ENCODE measurements around the gene RYR3. TPM values are rescaled to one million over a fixed set of nuclear protein-coding genes. Genes with fewer than 3 reads are reported as not detected.

The RYR3 gene
- total RNA-seq, 1 experiment from 2014 or later: not detected

- H3K79me2 ChIP-seq (ENCODE audit: low read length): no peaks in the 10 kb centered on the region
- H4K20me1 ChIP-seq (ENCODE audit: low read length): no peaks in the 10 kb centered on the region
- H3K4me3 ChIP-seq (ENCODE audit: low read length): no peak overlapping the region
- ChIA-PET CTCF (no interaction called here), POLR2A (ENCODE audit: unreplicated experiment) (no interaction called here)
- no peak for TF ChIP-seq EZH2phosphoT487 (IDR thresholded peaks at IDR 0.05; ENCODE audit: borderline replicate concordance, low read length)
- no peak for TF ChIP-seq EZH2 (IDR thresholded peaks at IDR 0.05; ENCODE audit: low read length, unreplicated experiment)
- TF ChIP-seq CTCF (conservative IDR thresholded peaks at IDR 0.05; ENCODE audit: low read depth, low read length): no peak
- intact Hi-C loops (cut with micrococcal nuclease): no loop called here
- H3K9ac ChIP-seq (ENCODE audit: low read length): no peak overlapping the region
- ATAC-seq (no peak), DNase-seq (no peak)
- H3K27me3 ChIP-seq (ENCODE audit: low read length): peaks cover 88% of the 10 kb centered on the region
- H2AFZ ChIP-seq (ENCODE audit: low read length): no peak overlapping the region
- H3F3A ChIP-seq (ENCODE audit: low read length, unreplicated experiment): no peaks in the 10 kb centered on the region
- no peak overlapping the region for H3K27ac ChIP-seq (ENCODE audit: low read length)
- H3K9me3 ChIP-seq (ENCODE audit: low read length): no peaks in the 10 kb centered on the region
- H3K36me3 ChIP-seq (ENCODE audit: low read depth, low read length): no peaks in the 10 kb centered on the region; the same call in 1 of the 2 replicates
- H3K9me2 ChIP-seq (replicated peaks; ENCODE audit: low read length): no peaks in the 10 kb centered on the region
- H3K4me1 ChIP-seq (ENCODE audit: insufficient read depth, low read length): no peaks in the 10 kb centered on the region
- no TSS peak for BruUV-seq (replicated peaks)
- no peak overlapping the region for H3K4me2 ChIP-seq (ENCODE audit: low read length)
These were observed 367.4 kb downstream of the RYR3 start for GRCh38 chr15:33678176-33678575.

GRCh38 chr15:33678602-33679001, 367.8 kb downstream of the RYR3 start:
- CTCF ChIA-PET: no interaction called here
- ATAC-seq (no peak), DNase-seq (no peak)
- H3K4me2 ChIP-seq (ENCODE audit: low read length): no peak overlapping the region
- no peak overlapping the region for H3K4me3 ChIP-seq (ENCODE audit: low read length)
- intact Hi-C loops (cut with micrococcal nuclease): no loop called here
- H3K9me2 ChIP-seq (replicated peaks; ENCODE audit: low read length): no peaks in the 10 kb centered on the region
- H3K9ac ChIP-seq (ENCODE audit: low read length): no peak overlapping the region
- H3K36me3 ChIP-seq (ENCODE audit: low read depth, low read length): no peaks in the 10 kb centered on the region; the same call in 1 of the 2 replicates
- TF ChIP-seq EZH2phosphoT487 (IDR thresholded peaks at IDR 0.05; ENCODE audit: borderline replicate concordance, low read length) (no peak), CTCF (conservative IDR thresholded peaks at IDR 0.05; ENCODE audit: low read depth, low read length) (no peak), EZH2 (IDR thresholded peaks at IDR 0.05; ENCODE audit: low read length, unreplicated experiment) (no peak)
- peaks cover 88% of the 10 kb centered on the region for H3K27me3 ChIP-seq (ENCODE audit: low read length)
- no peaks in the 10 kb centered on the region for H3K9me3 ChIP-seq (ENCODE audit: low read length)
- POLR2A ChIA-PET (ENCODE audit: unreplicated experiment): no interaction called here
- BruUV-seq (replicated peaks): no TSS peak
- no peaks in the 10 kb centered on the region for H3K79me2 ChIP-seq (ENCODE audit: low read length)
- H3K4me1 ChIP-seq (ENCODE audit: insufficient read depth, low read length): no peaks in the 10 kb centered on the region
- no peaks in the 10 kb centered on the region for H3F3A ChIP-seq (ENCODE audit: low read length, unreplicated experiment)
- H3K27ac ChIP-seq (ENCODE audit: low read length): no peak overlapping the region
- H2AFZ ChIP-seq (ENCODE audit: low read length): no peak overlapping the region
- no peaks in the 10 kb centered on the region for H4K20me1 ChIP-seq (ENCODE audit: low read length)

- Histone ChIP-seq H3K9ac (ENCODE audit: low read length) (no peak overlapping the region), H3K36me3 (ENCODE audit: low read depth, low read length) (no peaks in the 10 kb centered on the region; the same call in 1 of the 2 replicates), H3K27me3 (ENCODE audit: low read length) (peaks cover 86% of the 10 kb centered on the region), H3K9me2 (replicated peaks; ENCODE audit: low read length) (no peaks in the 10 kb centered on the region), H3K4me1 (ENCODE audit: insufficient read depth, low read length) (no peaks in the 10 kb centered on the region), H2AFZ (ENCODE audit: low read length) (no peak overlapping the region), H3K9me3 (ENCODE audit: low read length) (no peaks in the 10 kb centered on the region), H3K27ac (ENCODE audit: low read length) (no peak overlapping the region), H3F3A (ENCODE audit: low read length, unreplicated experiment) (no peaks in the 10 kb centered on the region), H3K4me3 (ENCODE audit: low read length) (no peak overlapping the region), H3K79me2 (ENCODE audit: low read length) (no peaks in the 10 kb centered on the region), H4K20me1 (ENCODE audit: low read length) (no peaks in the 10 kb centered on the region), H3K4me2 (ENCODE audit: low read length) (no peak overlapping the region)
- intact Hi-C loops (cut with micrococcal nuclease): no loop called here
- ATAC-seq: no peak
- ChIA-PET CTCF (no interaction called here), POLR2A (ENCODE audit: unreplicated experiment) (no interaction called here)
- no TSS peak for BruUV-seq (replicated peaks)
- no peak for TF ChIP-seq CTCF (conservative IDR thresholded peaks at IDR 0.05; ENCODE audit: low read depth, low read length)
- no peak for TF ChIP-seq EZH2 (IDR thresholded peaks at IDR 0.05; ENCODE audit: low read length, unreplicated experiment)
- TF ChIP-seq EZH2phosphoT487 (IDR thresholded peaks at IDR 0.05; ENCODE audit: borderline replicate concordance, low read length): no peak
- DNase-seq: no peak
These were observed 368.3 kb downstream of the RYR3 start for GRCh38 chr15:33679061-33679460.
